Ectodermal cell (in vitro differentiated cells): ENCODE data around the gene NAPA.

Experiments used
- H3K27ac ChIP-seq: 2 replicates; pipeline ENCODE4 v1.7.0; 2013; ENCODE audit warnings: mild to moderate bottlenecking, low read depth, low read length; ENCODE audit not compliant: insufficient read depth, poor library complexity, severe bottlenecking
- H3K27me3 ChIP-seq: 2 replicates; pipeline ENCODE4 v1.7.0; 2013; ENCODE audit warnings: mild to moderate bottlenecking, low read length; ENCODE audit not compliant: insufficient read depth, control insufficient read depth, poor library complexity, severe bottlenecking
- H3K36me3 ChIP-seq: one replicate; pipeline ENCODE4 v1.7.0; 2013; ENCODE audit warnings: low read length; ENCODE audit not compliant: control insufficient read depth, insufficient read depth
- H3K4me1 ChIP-seq: one replicate; pipeline ENCODE4 v1.7.0; 2013; ENCODE audit warnings: low read length; ENCODE audit not compliant: control insufficient read depth, insufficient read depth
- H3K4me3 ChIP-seq: 2 replicates; pipeline ENCODE4 v1.7.0; 2013; ENCODE audit warnings: low read depth, low read length, control low read depth; ENCODE audit not compliant: insufficient read depth
- H3K9me3 ChIP-seq: 2 replicates; pipeline ENCODE4 v1.7.0; 2013; ENCODE audit warnings: mild to moderate bottlenecking, low read length, moderate library complexity; ENCODE audit not compliant: control insufficient read depth
- WGBS, 2 experiments: methylation state at CpG; one replicate each; pipeline ENCODE4 v1.1.7; 2013; ENCODE audit warnings: missing lambda C conversion rate in 2 of 2; 5-methylcytosine and 5-hydroxymethylcytosine counted together

NAPA gene

GRCh38 chr19:47511681-47512080, 3.2 kb downstream of the NAPA start:
- H3K27me3 ChIP-seq, result no peaks in the 10 kb centered on the region
- H3K27ac ChIP-seq, result no peak overlapping the region
- H3K36me3 ChIP-seq, result no peaks in the 10 kb centered on the region
- no peaks in the 10 kb centered on the region for H3K9me3 ChIP-seq
- 91 to 92% methylated on average over 7 of the region's 7 CpGs for WGBS, 2 experiments
- H3K4me1 ChIP-seq, result peaks cover 24% of the 10 kb centered on the region
- no peak overlapping the region for H3K4me3 ChIP-seq

DNA sequence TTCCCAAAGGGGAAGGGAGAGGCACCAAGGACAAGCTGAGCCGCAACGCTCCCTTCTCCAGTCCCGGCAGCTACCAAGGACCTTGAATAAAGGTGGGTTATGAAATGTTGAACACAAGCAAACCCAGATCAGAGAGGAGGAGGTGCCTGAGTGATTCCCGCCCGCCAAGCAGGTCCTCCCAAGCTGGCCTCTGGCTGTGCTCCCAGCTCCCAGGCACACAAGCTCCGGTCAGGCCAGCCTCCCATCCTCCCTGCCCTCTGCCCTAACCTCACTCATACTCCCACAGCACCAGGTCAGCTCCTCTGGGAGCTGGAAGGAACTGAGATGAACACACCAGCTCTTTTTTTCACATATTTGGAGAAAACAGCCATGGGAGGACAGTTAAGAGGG, 3.7 kb downstream of the NAPA start:
- Histone ChIP-seq H3K36me3 (no peaks in the 10 kb centered on the region), H3K4me1 (peaks cover 24% of the 10 kb centered on the region), H3K4me3 (no peak overlapping the region), H3K27me3 (no peaks in the 10 kb centered on the region), H3K27ac (no peak overlapping the region), H3K9me3 (no peaks in the 10 kb centered on the region)
- WGBS, 2 experiments, result 91 to 95% methylated on average over 6 of the region's 6 CpGs

DNA sequence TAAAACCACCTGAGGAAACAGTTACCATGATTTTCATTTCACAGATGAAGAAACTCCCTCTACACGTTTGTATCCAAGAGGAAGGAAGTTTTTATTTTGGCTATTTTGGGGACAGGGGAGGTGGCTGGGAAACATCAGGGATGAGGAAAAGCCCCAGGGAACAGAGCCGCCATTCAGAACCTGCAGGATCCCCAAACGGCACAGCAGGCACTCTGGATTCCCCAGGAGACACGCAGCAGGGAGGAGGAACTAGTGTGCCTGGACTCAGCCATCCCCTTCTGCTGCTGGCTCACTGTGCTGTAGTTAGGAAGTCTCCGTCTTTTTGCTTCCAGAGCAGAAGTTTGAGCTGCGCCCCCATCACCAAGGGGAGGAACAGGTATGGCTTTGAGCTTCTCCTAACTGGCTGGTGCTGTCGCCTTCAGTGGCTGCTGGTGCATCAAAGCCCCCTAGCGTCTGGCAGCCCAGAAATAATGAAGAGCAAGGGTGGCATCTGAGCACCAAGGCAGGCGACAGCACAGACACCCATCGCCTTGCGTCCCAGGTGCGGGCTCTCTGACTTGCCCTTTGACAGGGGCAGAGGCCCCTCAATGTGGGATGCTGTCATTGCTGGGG, 4.2 kb downstream of the NAPA start:
- H3K4me3 ChIP-seq, result no peak overlapping the region
- H3K9me3 ChIP-seq, result no peaks in the 10 kb centered on the region
- no peaks in the 10 kb centered on the region for H3K36me3 ChIP-seq
- no peaks in the 10 kb centered on the region for H3K27me3 ChIP-seq
- H3K27ac ChIP-seq, result no peak overlapping the region
- WGBS, 2 experiments, result 80% methylated on average over 12 of the region's 12 CpGs
- peaks cover 24% of the 10 kb centered on the region for H3K4me1 ChIP-seq

GRCh38 chr19:47509973-47510372, 4.9 kb downstream of the NAPA start:
- no peaks in the 10 kb centered on the region for H3K36me3 ChIP-seq
- no peak overlapping the region for H3K27ac ChIP-seq
- no peaks in the 10 kb centered on the region for H3K9me3 ChIP-seq
- 94 to 96% methylated on average over 8 of the region's 8 CpGs for WGBS, 2 experiments
- peaks cover 24% of the 10 kb centered on the region for H3K4me1 ChIP-seq
- H3K27me3 ChIP-seq, result no peaks in the 10 kb centered on the region
- H3K4me3 ChIP-seq, result no peak overlapping the region

DNA sequence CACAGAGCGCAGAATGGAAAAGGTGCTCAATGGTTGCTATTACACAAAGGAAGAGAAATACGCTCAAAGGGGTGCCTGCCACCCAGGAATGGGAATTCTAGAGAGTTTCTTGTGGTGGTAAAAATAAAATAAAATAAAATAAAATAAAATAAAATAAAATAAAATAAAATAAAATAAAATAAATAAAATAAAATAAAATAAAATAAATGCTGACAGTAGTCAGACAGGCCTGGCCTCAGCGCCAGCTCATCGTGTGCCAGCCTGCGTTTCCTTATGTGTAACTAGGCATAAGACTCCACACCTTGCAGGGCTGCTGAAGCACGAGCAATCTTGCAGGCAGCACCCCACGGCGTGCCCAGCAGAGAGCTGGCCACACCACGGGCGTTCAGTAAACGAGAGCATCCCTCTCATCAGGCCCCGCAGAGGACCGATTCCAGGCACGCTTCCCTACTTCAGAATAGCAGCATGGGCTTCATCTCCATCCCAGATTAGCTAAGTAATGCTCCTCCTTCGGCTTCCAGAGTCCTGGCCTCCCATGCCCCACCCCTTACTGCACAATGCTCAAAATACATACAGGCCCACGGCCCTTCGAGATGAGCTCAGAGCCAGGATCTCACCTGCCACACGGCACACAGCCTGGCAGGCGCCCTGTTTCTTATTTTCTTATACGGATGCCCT, 5.6 kb downstream of the NAPA start:
- Histone ChIP-seq H3K4me3 (no peak overlapping the region), H3K27me3 (no peaks in the 10 kb centered on the region), H3K36me3 (no peaks in the 10 kb centered on the region), H3K9me3 (no peaks in the 10 kb centered on the region), H3K4me1 (peaks cover 24% of the 10 kb centered on the region), H3K27ac (no peak overlapping the region)
- 94 to 95% methylated on average over 20 of the region's 20 CpGs for WGBS, 2 experiments

GRCh38 chr19:47508721-47509120, 6.1 kb downstream of the NAPA start:
- Histone ChIP-seq H3K4me1 (peaks cover 19% of the 10 kb centered on the region), H3K27me3 (no peaks in the 10 kb centered on the region), H3K4me3 (no peak overlapping the region), H3K9me3 (no peaks in the 10 kb centered on the region), H3K27ac (no peak overlapping the region), H3K36me3 (no peaks in the 10 kb centered on the region)
- WGBS, 2 experiments, result 93 to 94% methylated on average over 5 of the region's 5 CpGs

GRCh38 chr19:47507924-47508553, 6.8 kb downstream of the NAPA start:
- no peak overlapping the region for H3K27ac ChIP-seq
- peaks cover 14% of the 10 kb centered on the region for H3K4me1 ChIP-seq
- no peaks in the 10 kb centered on the region for H3K27me3 ChIP-seq
- H3K4me3 ChIP-seq, result no peak overlapping the region
- WGBS, 2 experiments, result 63% methylated on average over 11 of the region's 11 CpGs
- H3K9me3 ChIP-seq, result no peaks in the 10 kb centered on the region
- no peaks in the 10 kb centered on the region for H3K36me3 ChIP-seq

GRCh38 chr19:47507012-47507411, 7.9 kb downstream of the NAPA start:
- Histone ChIP-seq H3K4me3 (no peak overlapping the region), H3K4me1 (peaks cover 14% of the 10 kb centered on the region), H3K36me3 (no peaks in the 10 kb centered on the region), H3K9me3 (no peaks in the 10 kb centered on the region), H3K27ac (no peak overlapping the region), H3K27me3 (no peaks in the 10 kb centered on the region)
- WGBS, 2 experiments, result 85 to 89% methylated on average over 6 of the region's 6 CpGs

DNA sequence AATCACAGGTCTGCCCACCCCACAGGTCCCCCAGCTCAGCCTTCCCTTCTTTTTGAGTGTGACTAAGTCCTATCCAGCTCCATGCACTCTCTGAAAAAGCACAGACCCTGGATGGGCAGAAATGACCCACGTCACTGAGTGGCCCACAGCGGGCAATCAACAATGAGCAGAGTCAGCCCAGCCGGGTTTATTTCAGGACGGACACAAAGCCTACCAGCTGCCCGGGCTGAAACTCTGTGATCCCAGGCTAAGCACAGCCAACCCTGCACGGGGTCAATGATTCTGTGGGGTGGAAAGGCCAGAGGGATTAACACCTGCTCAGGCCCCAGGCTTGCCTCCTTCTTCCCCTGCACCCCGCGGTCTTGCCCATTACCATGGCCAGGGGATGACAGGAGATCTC, 8.4 kb downstream of the NAPA start:
- Histone ChIP-seq H3K9me3 (no peaks in the 10 kb centered on the region), H3K4me1 (peaks cover 14% of the 10 kb centered on the region), H3K4me3 (no peak overlapping the region), H3K36me3 (no peaks in the 10 kb centered on the region), H3K27ac (no peak overlapping the region), H3K27me3 (no peaks in the 10 kb centered on the region)
- 90 to 91% methylated on average over 8 of the region's 8 CpGs for WGBS, 2 experiments

DNA sequence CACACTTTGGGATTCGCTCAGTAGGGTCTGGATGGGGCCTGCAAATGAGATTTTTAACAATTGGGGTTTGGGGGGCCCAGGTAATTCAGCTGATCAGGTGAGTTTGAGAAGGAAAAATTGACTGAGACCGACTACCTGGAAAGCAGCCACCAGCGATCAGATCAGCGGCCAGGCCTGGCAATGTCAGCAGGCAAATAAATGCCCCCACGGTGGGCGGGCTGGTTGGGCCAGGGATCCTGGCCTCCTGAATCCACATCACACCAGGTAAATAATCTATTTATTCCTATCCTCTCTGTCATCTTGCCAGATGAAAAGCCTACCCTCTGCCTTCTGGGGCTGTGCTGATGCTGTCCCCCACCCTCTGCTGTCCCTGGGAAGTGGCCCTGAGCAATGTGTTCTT, 9.4 kb downstream of the NAPA start:
- Histone ChIP-seq H3K36me3 (no peaks in the 10 kb centered on the region), H3K4me3 (no peak overlapping the region), H3K4me1 (peaks cover 14% of the 10 kb centered on the region), H3K27ac (no peak overlapping the region), H3K27me3 (no peaks in the 10 kb centered on the region), H3K9me3 (no peaks in the 10 kb centered on the region)
- WGBS, 2 experiments, result 94% methylated on average over 6 of the region's 6 CpGs
